Pancreas (tissue), 10 donors: Measurements from ENCODE around the gene CDKN1A. TPM values are rescaled to one million over a fixed set of nuclear protein-coding genes. Genes with fewer than 3 reads are reported as not detected.

Experiments used
- ATAC-seq, 4 donors: fragments of 200-7000 bp; cut with Tn5 transposase; one replicate each; pipeline versions ENCODE4 v1.8.0 to v1.9.1; 2020; ENCODE audit warnings: mild to moderate bottlenecking in 4 of 4, moderate library complexity in 4 of 4
- DNase-seq, 6 donors: peaks; one replicate each; pipeline ENCODE4 v3.0.0-alpha.2; 2020
- FAIRE-seq: peaks from 2 replicates; lab custom pipeline; 2012; peaks lifted over from hg19 to GRCh38; lab: Jason Lieb, UNC
- H3K27ac ChIP-seq, 4 donors: fragments of 200-600 bp; sonication (generic); 1 replicate in 3 of 4; 2 replicates in 1 of 4; pipeline versions ENCODE4 v1.5.0 to v1.8.0; 2020
- H3K27me3 ChIP-seq, 4 donors: fragments of 200-600 bp; one replicate each; pipeline ENCODE4 v1.8.0; 2021
- H3K36me3 ChIP-seq, 3 donors: fragments of 200-600 bp; sonication (generic) in 1 of 3; one replicate each; pipeline versions ENCODE4 v1.5.0 to v1.8.0; 2020 to 2021
- H3K4me1 ChIP-seq, 3 donors: fragments of 200-600 bp; one replicate each; pipeline ENCODE4 v1.8.0; 2021
- H3K4me3 ChIP-seq, 4 donors: fragments of 200-600 bp; sonication (generic) in 2 of 4; one replicate each; pipeline versions ENCODE4 v1.5.0 to v1.8.0; 2020 to 2021
- H3K9me3 ChIP-seq, 4 donors: fragments of 200-600 bp; one replicate each; pipeline ENCODE4 v1.8.0; 2021
- WGBS, 2 donors: extraction: QIAGEN DNeasy Blood & Tissue Kit; methylation state at CpG; one replicate each; pipeline ENCODE4 v1.1.7; 2013; 5-methylcytosine and 5-hydroxymethylcytosine counted together
- intact Hi-C, 3 donors: fragments of 100-400 bp; cut with DNase I; formaldehyde crosslinking; loops; one replicate each; pipeline versions ENCODE4 v1.11.1 to v1.14.2; 2022
- polyA plus RNA-seq, 2 donors: library from polyadenylated mRNA; stranded (reverse); fragments of 200-250 nt; gene quantifications; one replicate each; pipeline ENCODE4 v1.2.3, GENCODE V29; 2013
- total RNA-seq, 6 donors: library from RNA; stranded (reverse); fragmentation: NEBNext Ultra II Directional in 4 of 6; extraction: Animal tissue kit (Norgen Biotek cat#: 25700) in 4 of 6; gene quantifications; one replicate each; pipeline versions ENCODE4 v1.2.1 to v1.2.4, GENCODE V29; 2021 to 2023
- TF ChIP-seq, protein P1 (sequence below), 4 donors: fragments of 200-600 bp; sonication (generic) in 3 of 4; IDR thresholded peaks; one replicate each; pipeline versions ENCODE4 v1.5.0 to v1.8.0; 2021; ENCODE audit warnings: antibody characterized with exemption in 4 of 4
- donor health status: healthy with polysubstance abuse.
- donor health status: DM: no; HTN: no; CAD: no; lungs with moderate emphysema.
- donor health status: DM: no; HTN: no; CAD: no.
- donor health status: control.
- donor health status: control.
- donor health status: Bipolar disorder and iron deficiency.
- donor health status: DM: yes; HTN: yes; CAD: no.
- donor health status: DM: no; HTN: no; CAD: no.
- donor health status: DM: no; HTN: no; CAD: no.
- donor health status: DM: yes; HTN: yes; CAD: no.

The CDKN1A gene
- total and polyA plus RNA-seq, 8 donors, result 22.3 to 178 (median 44.1) TPM

DNA sequence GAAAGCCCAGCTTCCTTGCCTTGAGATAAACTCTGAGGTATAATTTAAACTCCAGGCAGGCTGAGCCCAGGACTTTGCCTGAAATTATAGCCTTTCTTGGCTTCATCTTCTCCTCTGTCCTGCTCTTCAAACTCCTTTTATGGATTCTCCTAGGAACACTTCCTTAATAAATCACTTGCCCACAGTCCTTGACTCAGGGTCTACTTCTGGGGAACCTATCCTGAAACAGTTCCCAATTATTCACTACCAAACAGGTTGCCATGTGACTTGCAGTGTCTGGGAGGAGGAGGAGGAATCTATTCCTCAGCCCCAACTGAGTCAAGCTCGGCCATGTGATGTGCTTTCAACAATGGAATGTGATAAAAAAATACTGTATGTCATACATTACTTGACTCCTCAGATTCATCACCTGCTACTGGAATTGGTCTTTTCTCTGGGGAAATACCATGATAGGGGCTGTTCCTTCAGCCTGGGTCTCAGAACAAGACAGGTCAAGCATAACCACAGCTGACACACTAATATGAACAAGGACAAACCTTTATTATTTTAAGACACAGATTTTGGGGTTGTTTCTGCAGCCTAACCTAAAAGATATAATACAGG lies 20.5 kb upstream of the CDKN1A start:
- 65 to 70% methylated on average over 1 of the region's 1 CpG for WGBS, 2 donors
- no peaks in the 10 kb centered on the region for H3K27me3 ChIP-seq
- TF ChIP-seq, protein P1, sequence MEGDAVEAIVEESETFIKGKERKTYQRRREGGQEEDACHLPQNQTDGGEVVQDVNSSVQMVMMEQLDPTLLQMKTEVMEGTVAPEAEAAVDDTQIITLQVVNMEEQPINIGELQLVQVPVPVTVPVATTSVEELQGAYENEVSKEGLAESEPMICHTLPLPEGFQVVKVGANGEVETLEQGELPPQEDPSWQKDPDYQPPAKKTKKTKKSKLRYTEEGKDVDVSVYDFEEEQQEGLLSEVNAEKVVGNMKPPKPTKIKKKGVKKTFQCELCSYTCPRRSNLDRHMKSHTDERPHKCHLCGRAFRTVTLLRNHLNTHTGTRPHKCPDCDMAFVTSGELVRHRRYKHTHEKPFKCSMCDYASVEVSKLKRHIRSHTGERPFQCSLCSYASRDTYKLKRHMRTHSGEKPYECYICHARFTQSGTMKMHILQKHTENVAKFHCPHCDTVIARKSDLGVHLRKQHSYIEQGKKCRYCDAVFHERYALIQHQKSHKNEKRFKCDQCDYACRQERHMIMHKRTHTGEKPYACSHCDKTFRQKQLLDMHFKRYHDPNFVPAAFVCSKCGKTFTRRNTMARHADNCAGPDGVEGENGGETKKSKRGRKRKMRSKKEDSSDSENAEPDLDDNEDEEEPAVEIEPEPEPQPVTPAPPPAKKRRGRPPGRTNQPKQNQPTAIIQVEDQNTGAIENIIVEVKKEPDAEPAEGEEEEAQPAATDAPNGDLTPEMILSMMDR (IDR thresholded peaks at IDR 0.05), result no peak
- ATAC-seq (no peak), DNase-seq (no peak), FAIRE-seq (no peak)
- H3K9me3 ChIP-seq, result no peaks in the 10 kb centered on the region
- no peak overlapping the region for H3K4me3 ChIP-seq
- no peaks in the 10 kb centered on the region for H3K36me3 ChIP-seq
- intact Hi-C loops, result no loop called here
- H3K4me1 ChIP-seq, result peaks cover 4 to 9% (median 7%) of the 10 kb centered on the region in 3 donors
- H3K27ac ChIP-seq, result no peak overlapping the region

- H3K27ac ChIP-seq, result no peak overlapping the region
- no peaks in the 10 kb centered on the region for H3K27me3 ChIP-seq
- intact Hi-C loops, result no loop called here
- no peaks in the 10 kb centered on the region for H3K36me3 ChIP-seq
- TF ChIP-seq, protein P1 (IDR thresholded peaks at IDR 0.05), result no peak
- H3K9me3 ChIP-seq, result no peaks in the 10 kb centered on the region
- no peak for FAIRE-seq
- WGBS, 2 donors, result 79 to 84% methylated on average over 1 of the region's 1 CpG
- no peak overlapping the region for H3K4me3 ChIP-seq
- peaks cover 4 to 12% (median 7%) of the 10 kb centered on the region in 3 donors for H3K4me1 ChIP-seq
- no peak for DNase-seq
- peak in 1 of 4 donors; percentile 6 for ATAC-seq
These were observed 19.2 kb upstream of the CDKN1A start for GRCh38 chr6:36659271-36659670.

GRCh38 chr6:36660771-36661471 lies 17.6 kb upstream of the CDKN1A start:
- ATAC-seq (peak in 3 of 4 donors; percentile 60 to 77 (median 65)), DNase-seq (peak in 5 of 6 donors; percentile 49 to 75 (median 66)), FAIRE-seq (no peak)
- Histone ChIP-seq H3K27ac (no peak overlapping the region), H3K4me1 (peaks cover 4 to 13% (median 7%) of the 10 kb centered on the region in 3 donors), H3K27me3 (no peaks in the 10 kb centered on the region), H3K4me3 (peak overlapping the region in 1 of 4 donors; percentile 11), H3K36me3 (no peaks in the 10 kb centered on the region), H3K9me3 (no peaks in the 10 kb centered on the region)
- intact Hi-C loops, result no loop called here
- TF ChIP-seq, protein P1 (IDR thresholded peaks at IDR 0.05), result no peak
- 34 to 42% methylated on average over 43 to 44 of the region's 44 CpGs for WGBS, 2 donors

DNA sequence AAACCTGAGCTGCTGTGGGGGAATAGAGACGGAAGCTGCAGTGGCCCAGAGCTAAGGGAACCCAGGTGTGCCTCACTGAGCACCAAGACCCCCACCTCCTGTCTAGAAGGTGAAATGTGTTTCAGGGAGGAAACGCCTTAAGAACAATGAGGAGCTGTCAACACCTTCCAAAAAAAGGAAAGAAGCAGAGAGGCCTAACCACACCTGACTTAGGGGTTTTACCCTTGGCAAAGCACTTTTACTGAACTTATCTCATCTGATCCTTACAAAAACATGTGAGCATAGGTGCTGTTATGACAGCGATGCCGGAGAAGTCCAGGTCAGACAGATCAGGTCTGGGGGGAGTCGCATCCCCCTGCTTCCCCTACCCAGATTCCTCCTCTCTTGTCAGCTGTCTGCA lies 16.1 kb upstream of the CDKN1A start:
- Histone ChIP-seq H3K27ac (peak overlapping the region in 1 of 4 donors; percentile 15), H3K4me3 (no peak overlapping the region), H3K4me1 (peaks cover 15 to 25% (median 19%) of the 10 kb centered on the region in 3 donors), H3K9me3 (no peaks in the 10 kb centered on the region), H3K36me3 (no peaks in the 10 kb centered on the region), H3K27me3 (no peaks in the 10 kb centered on the region)
- WGBS, 2 donors, result 83 to 84% methylated on average over 5 of the region's 5 CpGs
- no peak for ATAC-seq
- TF ChIP-seq, protein P1 (IDR thresholded peaks at IDR 0.05), result no peak
- intact Hi-C loops, result no loop called here
- DNase-seq, result no peak
- no peak for FAIRE-seq
